A673 (cell line): ENCODE data around the gene KIT. TPM values are rescaled to one million over a fixed set of nuclear protein-coding genes. Genes with fewer than 3 reads are reported as not detected.
"Not testable (repeated sequence)": the region's sequence is repeated elsewhere in the genome, so short reads cannot be mapped to it uniquely, and the experiment has no call there.

ENCODE experiments used
- BruUV-seq: library from RNA; stranded (reverse); fragments of 400-500 nt; replicated peaks from 2 replicates; lab custom pipeline; 2021; lab: Mats Ljungman, UMichigan
- CTCF ChIA-PET: fragments of 300-600 bp; sonication (Branson Sonifier 250); formaldehyde crosslinking; loops from one replicate; lab custom pipeline; 2022; ENCODE audit warnings: antibody characterized with exemption; lab: Charles Lee
- POLR2A ChIA-PET: fragments of 300-600 bp; sonication (Branson Sonifier 250); formaldehyde crosslinking; loops from one replicate; lab custom pipeline; 2022; ENCODE audit warnings: antibody characterized with exemption; ENCODE audit not compliant: low non-redundant PET; lab: Charles Lee
- DNase-seq: peaks from one replicate; pipeline ENCODE4 v3.0.0-alpha.2; 2015; ENCODE audit warnings: low spot score
- H3K27ac ChIP-seq: fragments of 200-600 bp; sonication (generic); 2 replicates; pipeline ENCODE4 v1.5.1; 2016; ENCODE audit warnings: mixed run types, low read depth, mild to moderate bottlenecking, mixed read lengths, antibody characterized with exemption, low read length; ENCODE audit not compliant: poor library complexity, severe bottlenecking
- H3K27me3 ChIP-seq: fragments of 200-600 bp; sonication (generic); replicated peaks from 2 replicates; pipeline ENCODE4 v1.6.1; 2017; ENCODE audit warnings: mixed run types, low read depth, mild to moderate bottlenecking, mixed read lengths, antibody characterized with exemption, low read length; ENCODE audit not compliant: insufficient read depth, poor library complexity
- H3K36me3 ChIP-seq: fragments of 200-600 bp; sonication (generic); 2 replicates; pipeline ENCODE4 v1.6.1; 2016; ENCODE audit warnings: mixed run types, mild to moderate bottlenecking, mixed read lengths, antibody characterized with exemption, low read length; ENCODE audit not compliant: insufficient read depth, poor library complexity, severe bottlenecking
- H3K4me1 ChIP-seq: fragments of 200-600 bp; sonication (generic); 2 replicates; pipeline ENCODE4 v1.6.1; 2017; ENCODE audit warnings: mixed run types, mild to moderate bottlenecking, mixed read lengths, antibody characterized with exemption, low read length; ENCODE audit not compliant: insufficient read depth, poor library complexity, severe bottlenecking
- H3K4me3 ChIP-seq: fragments of 200-600 bp; sonication (generic); 2 replicates; pipeline ENCODE4 v1.5.1; 2016; ENCODE audit warnings: low read depth, mixed run types, mild to moderate bottlenecking, mixed read lengths, low read length; ENCODE audit not compliant: poor library complexity, severe bottlenecking
- H3K9me3 ChIP-seq: fragments of 200-600 bp; sonication (generic); 2 replicates; pipeline ENCODE4 v1.6.1; 2016; ENCODE audit warnings: mixed run types, low read depth, mild to moderate bottlenecking, mixed read lengths, antibody characterized with exemption, low read length; ENCODE audit not compliant: poor library complexity, severe bottlenecking
- CTCF ChIP-seq: fragments of 300-800, 200-600 bp; sonication (generic); conservative IDR thresholded peaks from 2 replicates; pipeline ENCODE4 v1.5.1; 2017; ENCODE audit warnings: low read depth, mild to moderate bottlenecking, antibody characterized with exemption, low read length, moderate library complexity, mixed read lengths
- EZH2 ChIP-seq: fragments of 200-600 bp; sonication (generic); IDR thresholded peaks from 2 replicates; pipeline ENCODE4 v1.6.1; 2017; ENCODE audit warnings: borderline replicate concordance, low read depth, mild to moderate bottlenecking, mixed read lengths, antibody characterized with exemption, low read length; ENCODE audit not compliant: poor library complexity, severe bottlenecking
- intact Hi-C: fragments of 100-400 bp; cut with micrococcal nuclease; formaldehyde crosslinking; loops from one replicate; pipeline ENCODE4 v1.10.0; 2022; ENCODE audit not compliant: unreplicated experiment
- total RNA-seq: library from RNA; stranded (reverse); gene quantifications from 2 replicates; pipeline ENCODE4 v1.2.3, GENCODE V29; 2021

Gene KIT
- total RNA-seq, 1 experiment from 2014 or later, result 9.5 TPM

GRCh38 chr4:54632537-54632936, 25.2 kb upstream of the KIT start:
- no peak overlapping the region for H3K27ac ChIP-seq
- no peaks in the 10 kb centered on the region for H3K27me3 ChIP-seq
- H3K4me3 ChIP-seq, result no peak overlapping the region
- H3K4me1 ChIP-seq, result no peaks in the 10 kb centered on the region
- TF ChIP-seq EZH2 (no peak), CTCF (no peak)
- DNase-seq, result no peak
- ChIA-PET CTCF (no interaction called here), POLR2A (no interaction called here)
- H3K36me3 ChIP-seq, result no peaks in the 10 kb centered on the region
- no TSS peak for BruUV-seq
- no peaks in the 10 kb centered on the region for H3K9me3 ChIP-seq
- intact Hi-C loops, result no loop called here

GRCh38 chr4:54633102-54633740, 24.5 kb upstream of the KIT start:
- CTCF ChIA-PET, H3K4me3 ChIP-seq, intact Hi-C loops, BruUV-seq, POLR2A ChIA-PET, H3K27me3 ChIP-seq, H3K27ac ChIP-seq, H3K36me3 ChIP-seq, DNase-seq, H3K4me1 ChIP-seq, H3K9me3 ChIP-seq: not testable (repeated sequence)

- CTCF ChIA-PET, result no interaction called here
- POLR2A ChIA-PET, result no interaction called here
- Histone ChIP-seq H3K27ac (no peak overlapping the region), H3K27me3 (no peaks in the 10 kb centered on the region), H3K9me3 (no peaks in the 10 kb centered on the region), H3K36me3 (no peaks in the 10 kb centered on the region), H3K4me3 (no peak overlapping the region), H3K4me1 (no peaks in the 10 kb centered on the region)
- TF ChIP-seq CTCF, result no peak
- TF ChIP-seq EZH2, result no peak
- BruUV-seq, result no TSS peak
- intact Hi-C loops, result no loop called here
- no peak for DNase-seq
Observed at GRCh38 chr4:54635318-54635717, 22.4 kb upstream of the KIT start.

- no TSS peak for BruUV-seq
- H3K9me3 ChIP-seq, result no peaks in the 10 kb centered on the region
- intact Hi-C loops, result no loop called here
- no peaks in the 10 kb centered on the region for H3K27me3 ChIP-seq
- no peak for DNase-seq
- POLR2A ChIA-PET, result no interaction called here
- H3K27ac ChIP-seq, result no peak overlapping the region
- no peak for TF ChIP-seq EZH2
- TF ChIP-seq CTCF, result no peak
- no peaks in the 10 kb centered on the region for H3K4me1 ChIP-seq
- no peaks in the 10 kb centered on the region for H3K36me3 ChIP-seq
- no peak overlapping the region for H3K4me3 ChIP-seq
- CTCF ChIA-PET, result no interaction called here
Observed at GRCh38 chr4:54637325-54637724, 20.4 kb upstream of the KIT start.

GRCh38 chr4:54641101-54641500, 16.7 kb upstream of the KIT start:
- BruUV-seq, CTCF ChIA-PET: not testable (repeated sequence)

More at GRCh38 chr4:54641101-54641500, 16.7 kb upstream of the KIT start:
- POLR2A ChIA-PET, H3K36me3 ChIP-seq, H3K27me3 ChIP-seq, DNase-seq, intact Hi-C loops, H3K9me3 ChIP-seq, H3K27ac ChIP-seq, H3K4me1 ChIP-seq, H3K4me3 ChIP-seq: not testable (repeated sequence)
